Large intestine (tissue), 3 donors: Measurements from ENCODE around the gene ANO7. TPM values are rescaled to one million over a fixed set of nuclear protein-coding genes. Genes with fewer than 3 reads are reported as not detected.

Experiments used
- DNase-seq, 2 donors: peaks; one replicate each; pipeline versions ENCODE4 v3.0.0 to v3.0.0-alpha.2; 2013
- H3K27ac ChIP-seq: one replicate; pipeline ENCODE4 v1.5.1; 2013; ENCODE audit warnings: low read length
- H3K27me3 ChIP-seq: 2 replicates; pipeline ENCODE4 v1.6.1; 2013; ENCODE audit warnings: low read length; ENCODE audit not compliant: control insufficient read depth, insufficient read depth
- H3K36me3 ChIP-seq: 2 replicates; pipeline ENCODE4 v1.6.1; 2013; ENCODE audit warnings: low read length; ENCODE audit not compliant: control insufficient read depth, insufficient read depth
- H3K4me1 ChIP-seq: one replicate; pipeline ENCODE4 v1.6.1; 2013; ENCODE audit warnings: low read length; ENCODE audit not compliant: control insufficient read depth, insufficient read depth
- H3K4me3 ChIP-seq: one replicate; pipeline ENCODE4 v1.5.1; 2013; ENCODE audit warnings: low read length
- H3K9me3 ChIP-seq: one replicate; pipeline ENCODE4 v1.6.1; 2013; ENCODE audit warnings: mild to moderate bottlenecking, low read depth, low read length, moderate library complexity; ENCODE audit not compliant: control insufficient read depth
- WGBS: methylation state at CpG from one replicate; pipeline ENCODE4 v1.1.5; 2013; ENCODE audit warnings: low lambda C conversion rate; ENCODE audit not compliant: insufficient coverage; 5-methylcytosine and 5-hydroxymethylcytosine counted together
- polyA plus RNA-seq: library from polyadenylated mRNA; unstranded; fragments of 120-200 nt; gene quantifications from one replicate; pipeline ENCODE4 v1.2.1, GENCODE V29; 2013

ANO7 gene
- polyA plus RNA-seq, 1 donor = 31.7 TPM

DNA sequence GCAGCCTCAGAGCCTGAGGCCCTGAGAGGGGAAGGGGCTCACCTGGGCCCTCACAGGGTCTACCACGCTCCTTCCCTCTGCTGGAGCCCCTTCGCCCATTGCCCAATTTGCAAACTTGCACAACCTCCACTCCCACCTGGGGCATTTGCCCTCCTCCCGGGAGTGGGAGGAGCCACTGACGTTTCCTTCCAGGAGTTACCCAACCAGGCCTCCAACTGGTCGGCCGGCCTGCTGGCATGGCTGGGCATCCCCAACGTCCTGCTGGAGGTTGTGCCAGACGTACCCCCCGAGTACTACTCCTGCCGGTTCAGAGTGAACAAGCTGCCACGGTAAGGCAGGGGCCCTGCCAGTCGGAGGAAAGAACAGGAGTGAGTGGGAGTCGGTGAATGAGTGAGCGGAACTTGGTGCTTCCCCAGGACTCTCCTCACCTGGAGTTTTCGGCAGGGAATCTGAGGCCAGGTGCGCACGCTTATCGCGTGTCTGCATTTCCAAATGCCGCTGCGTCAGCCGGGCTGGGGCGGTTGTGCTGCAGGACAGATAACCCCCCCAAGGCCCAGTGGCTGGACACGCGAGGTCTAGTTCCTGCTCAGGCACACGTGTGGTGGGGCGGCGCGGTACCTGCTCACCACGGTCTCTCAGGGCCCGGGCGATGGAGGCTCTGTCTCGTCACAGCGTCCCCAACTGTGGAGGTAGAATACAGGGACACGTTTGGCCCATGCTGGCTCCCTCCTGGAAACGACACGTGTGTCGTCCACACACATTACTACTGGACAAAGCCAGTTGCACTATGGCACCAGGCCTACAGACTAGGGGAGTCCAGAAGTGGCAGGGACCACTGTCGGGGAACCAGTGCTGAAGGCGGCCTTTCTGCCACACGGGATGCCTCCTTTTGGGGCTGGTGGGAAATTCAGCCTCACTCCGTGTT, 11.7 kb downstream of the ANO7 start:
- Histone ChIP-seq H3K36me3 (no peaks in the 10 kb centered on the region), H3K4me3 (no peak overlapping the region), H3K4me1 (no peaks in the 10 kb centered on the region), H3K9me3 (no peaks in the 10 kb centered on the region), H3K27me3 (no peaks in the 10 kb centered on the region), H3K27ac (no peak overlapping the region)
- no CpG with 5 or more reads among the region's 42 CpGs for WGBS
- no peak for DNase-seq

DNA sequence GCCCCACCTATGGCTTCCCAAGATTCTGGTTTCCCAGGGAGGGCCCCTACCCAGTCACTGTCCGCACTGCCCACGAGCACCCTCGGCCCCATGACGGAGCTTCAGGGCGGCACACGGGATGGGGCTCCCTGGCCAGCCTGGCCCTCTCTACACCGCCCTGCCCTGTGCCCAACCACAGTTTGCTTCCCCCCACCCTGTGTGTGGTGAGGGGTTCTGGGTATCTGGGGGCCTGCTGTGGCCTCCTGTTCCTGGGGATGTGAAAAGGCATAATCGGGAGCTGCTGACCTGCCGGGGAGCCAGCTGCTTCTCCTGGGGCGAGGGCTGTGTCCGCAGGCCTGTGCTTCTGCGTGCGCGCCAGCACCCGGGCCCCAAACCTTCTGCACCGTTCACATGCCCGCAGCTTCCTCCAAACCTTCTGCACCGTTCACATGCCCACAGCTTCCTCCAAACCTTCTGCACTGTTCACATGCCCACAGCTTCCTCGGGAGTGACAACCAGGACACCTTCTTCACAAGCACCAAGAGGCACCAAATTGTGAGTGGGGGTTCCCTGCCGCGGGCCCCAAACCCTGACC, 12.4 kb downstream of the ANO7 start:
- Histone ChIP-seq H3K4me3 (no peak overlapping the region), H3K27me3 (no peaks in the 10 kb centered on the region), H3K9me3 (no peaks in the 10 kb centered on the region), H3K4me1 (no peaks in the 10 kb centered on the region), H3K36me3 (no peaks in the 10 kb centered on the region), H3K27ac (no peak overlapping the region)
- WGBS = no CpG with 5 or more reads among the region's 21 CpGs
- DNase-seq = no peak

DNA sequence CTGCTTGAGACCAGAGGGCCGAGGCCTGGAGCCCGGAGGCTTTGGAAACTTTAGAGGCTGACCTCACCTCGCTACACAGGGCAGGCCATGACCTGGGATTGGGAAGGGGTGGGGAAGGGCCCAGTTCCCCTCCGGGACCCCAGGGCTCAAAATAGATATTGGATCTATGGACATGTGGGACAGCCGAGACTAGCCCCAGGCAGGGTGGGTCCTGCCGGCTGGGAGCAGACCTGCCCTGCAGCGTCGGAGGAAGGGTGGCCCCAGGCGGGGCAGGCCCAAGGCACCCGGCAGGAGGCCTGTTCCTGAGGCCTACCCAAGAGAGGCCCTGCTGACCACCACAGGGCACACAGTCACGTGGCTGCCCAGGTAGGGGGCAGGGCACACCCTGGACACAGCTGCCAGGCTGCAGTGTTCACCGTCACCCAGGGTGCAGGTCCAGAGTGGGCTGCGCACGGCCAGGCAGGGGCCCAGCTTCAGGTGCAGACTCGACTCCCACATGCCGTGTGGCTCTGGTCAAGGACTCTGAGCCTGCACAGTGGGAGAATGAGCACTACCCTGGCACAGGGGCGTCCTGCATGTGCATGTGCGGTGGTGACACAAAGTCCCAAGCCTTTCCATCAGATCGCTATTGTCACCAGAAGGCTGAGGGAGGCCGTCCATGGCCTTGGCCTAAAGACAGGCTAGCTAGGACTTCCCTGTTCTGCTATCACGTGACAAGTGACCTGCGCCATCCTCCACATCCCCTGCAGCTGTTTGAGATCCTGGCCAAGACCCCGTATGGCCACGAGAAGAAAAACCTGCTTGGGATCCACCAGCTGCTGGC, 13.2 kb downstream of the ANO7 start:
- Histone ChIP-seq H3K27ac (no peak overlapping the region), H3K4me1 (no peaks in the 10 kb centered on the region), H3K27me3 (no peaks in the 10 kb centered on the region), H3K36me3 (no peaks in the 10 kb centered on the region), H3K4me3 (no peak overlapping the region), H3K9me3 (no peaks in the 10 kb centered on the region)
- DNase-seq = no peak
- no CpG with 5 or more reads among the region's 24 CpGs for WGBS

DNA sequence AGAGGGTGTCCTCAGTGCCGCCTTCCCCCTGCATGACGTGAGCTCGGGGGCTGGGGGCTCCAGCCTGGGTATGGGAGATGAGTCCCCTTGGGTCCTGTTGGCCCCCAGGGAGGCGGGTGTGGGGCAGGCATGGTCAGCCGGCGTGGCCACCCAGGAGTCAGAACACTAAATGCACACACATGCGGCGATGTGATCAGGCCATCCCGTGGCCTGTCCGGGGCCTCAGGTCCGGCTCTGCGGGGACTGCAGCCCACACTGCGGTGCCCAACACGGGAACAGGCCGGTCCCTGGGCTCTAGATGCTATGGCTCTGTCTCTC, 13.8 kb downstream of the ANO7 start:
- Histone ChIP-seq H3K4me1 (no peaks in the 10 kb centered on the region), H3K9me3 (no peaks in the 10 kb centered on the region), H3K27me3 (no peaks in the 10 kb centered on the region), H3K27ac (no peak overlapping the region), H3K4me3 (no peak overlapping the region), H3K36me3 (no peaks in the 10 kb centered on the region)
- no CpG with 5 or more reads among the region's 15 CpGs for WGBS
- DNase-seq = no peak

DNA sequence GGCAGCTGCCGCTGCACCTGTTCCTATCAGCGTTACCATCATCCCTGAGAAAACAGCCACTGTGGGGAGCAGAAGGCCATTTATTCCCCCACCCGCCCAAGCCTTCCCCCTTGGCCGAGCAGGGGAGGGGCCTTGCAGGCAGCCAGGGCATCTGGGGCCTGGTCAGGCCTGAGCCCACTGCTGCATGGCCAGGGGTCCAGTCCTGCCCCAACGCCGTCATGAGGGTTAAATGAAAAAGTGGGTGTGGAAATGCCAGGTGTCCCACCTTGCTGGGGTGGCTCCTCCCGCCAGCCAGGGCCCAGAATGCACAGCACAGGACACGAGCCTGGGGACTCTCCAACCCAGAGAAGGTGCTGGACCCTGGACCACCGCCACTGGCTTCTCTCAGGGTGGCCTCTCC, 14.2 kb downstream of the ANO7 start:
- no peaks in the 10 kb centered on the region for H3K4me1 ChIP-seq
- H3K27ac ChIP-seq = no peak overlapping the region
- no peak overlapping the region for H3K4me3 ChIP-seq
- DNase-seq = no peak
- no CpG with 5 or more reads among the region's 9 CpGs for WGBS
- no peaks in the 10 kb centered on the region for H3K9me3 ChIP-seq
- H3K36me3 ChIP-seq = no peaks in the 10 kb centered on the region
- no peaks in the 10 kb centered on the region for H3K27me3 ChIP-seq

DNA sequence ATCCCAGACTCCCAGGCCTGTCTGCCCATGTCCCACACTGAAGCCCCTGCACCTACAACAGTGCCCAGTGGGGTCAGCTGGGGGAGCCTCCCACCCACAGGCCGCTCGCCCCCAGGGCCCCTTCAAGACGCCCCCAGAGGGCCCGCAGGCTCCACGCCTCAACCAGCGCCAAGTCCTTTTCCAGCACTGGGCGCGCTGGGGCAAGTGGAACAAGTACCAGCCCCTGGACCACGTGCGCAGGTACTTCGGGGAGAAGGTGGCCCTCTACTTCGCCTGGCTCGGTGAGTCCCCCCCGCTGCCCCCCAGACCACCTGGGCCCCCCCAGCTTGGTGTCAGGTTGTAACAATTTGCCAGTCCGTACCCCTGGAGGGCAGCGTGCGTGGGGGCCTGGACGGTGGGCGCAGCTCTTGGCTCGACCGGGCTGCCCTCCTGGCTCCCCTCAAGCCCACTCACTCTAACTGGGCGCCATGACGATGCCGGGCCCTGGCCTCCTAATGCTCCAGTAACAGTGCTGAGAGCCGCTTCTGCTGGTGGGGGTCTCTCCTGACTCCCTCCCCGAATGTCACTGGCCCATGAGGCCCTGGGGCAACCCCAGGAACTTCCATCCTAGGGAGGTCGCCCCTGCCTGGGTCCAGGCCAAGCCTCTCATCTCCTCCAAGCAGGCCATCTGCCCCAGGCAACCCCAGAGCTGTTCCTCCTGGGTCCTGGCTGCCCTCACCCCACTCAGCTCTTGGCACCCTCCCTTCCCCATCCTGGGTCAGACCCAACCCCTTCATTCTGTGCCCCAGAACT, 14.9 kb downstream of the ANO7 start:
- no peak for DNase-seq
- Histone ChIP-seq H3K27me3 (no peaks in the 10 kb centered on the region), H3K4me1 (no peaks in the 10 kb centered on the region), H3K36me3 (no peaks in the 10 kb centered on the region), H3K4me3 (no peak overlapping the region), H3K9me3 (no peaks in the 10 kb centered on the region), H3K27ac (no peak overlapping the region)
- no CpG with 5 or more reads among the region's 27 CpGs for WGBS

DNA sequence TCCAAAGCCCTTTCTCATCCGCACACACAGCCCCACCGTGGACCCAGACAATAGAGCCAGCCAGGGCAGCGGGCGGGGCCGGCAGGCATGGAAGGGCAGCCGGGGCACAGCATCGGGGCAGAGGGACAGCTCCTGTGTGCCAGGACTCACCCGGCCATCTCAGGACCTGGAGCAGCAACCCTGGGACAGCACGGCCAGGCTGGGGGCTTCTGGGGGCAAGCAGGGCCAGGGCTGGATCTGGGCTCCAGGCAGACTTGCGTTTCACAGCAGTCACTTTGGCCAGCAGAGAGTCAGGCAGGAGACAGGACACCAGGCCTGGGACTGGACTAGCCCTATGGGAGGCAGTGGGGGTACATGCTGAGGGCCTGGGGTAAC, 15.5 kb downstream of the ANO7 start:
- Histone ChIP-seq H3K4me1 (no peaks in the 10 kb centered on the region), H3K27ac (no peak overlapping the region), H3K9me3 (no peaks in the 10 kb centered on the region), H3K36me3 (no peaks in the 10 kb centered on the region), H3K4me3 (no peak overlapping the region), H3K27me3 (no peaks in the 10 kb centered on the region)
- DNase-seq = no peak
- WGBS = no CpG with 5 or more reads among the region's 10 CpGs

DNA sequence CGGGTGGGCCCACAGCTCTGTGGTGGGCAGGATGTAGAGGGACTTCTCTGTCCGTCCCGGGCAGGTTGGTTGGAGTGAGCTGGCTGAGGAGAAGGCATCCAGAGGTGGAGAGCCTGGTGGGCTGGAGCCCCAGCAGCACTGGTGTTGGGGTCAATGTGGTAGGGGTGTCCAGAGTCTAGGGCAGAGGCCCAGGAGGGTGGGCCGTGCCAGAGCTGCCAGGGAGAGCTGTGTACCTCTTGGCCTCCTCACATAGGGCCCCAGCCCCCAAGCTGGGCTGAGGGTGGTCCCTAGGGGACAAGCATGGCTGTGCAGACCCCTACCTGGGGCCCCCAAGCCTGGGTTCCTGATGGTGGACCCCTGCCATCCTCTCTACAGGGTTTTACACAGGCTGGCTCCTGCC, 16.0 kb downstream of the ANO7 start:
- WGBS = no CpG with 5 or more reads among the region's 4 CpGs
- no peaks in the 10 kb centered on the region for H3K27me3 ChIP-seq
- H3K27ac ChIP-seq = no peak overlapping the region
- no peaks in the 10 kb centered on the region for H3K36me3 ChIP-seq
- no peaks in the 10 kb centered on the region for H3K9me3 ChIP-seq
- no peaks in the 10 kb centered on the region for H3K4me1 ChIP-seq
- H3K4me3 ChIP-seq = no peak overlapping the region
- DNase-seq = no peak

DNA sequence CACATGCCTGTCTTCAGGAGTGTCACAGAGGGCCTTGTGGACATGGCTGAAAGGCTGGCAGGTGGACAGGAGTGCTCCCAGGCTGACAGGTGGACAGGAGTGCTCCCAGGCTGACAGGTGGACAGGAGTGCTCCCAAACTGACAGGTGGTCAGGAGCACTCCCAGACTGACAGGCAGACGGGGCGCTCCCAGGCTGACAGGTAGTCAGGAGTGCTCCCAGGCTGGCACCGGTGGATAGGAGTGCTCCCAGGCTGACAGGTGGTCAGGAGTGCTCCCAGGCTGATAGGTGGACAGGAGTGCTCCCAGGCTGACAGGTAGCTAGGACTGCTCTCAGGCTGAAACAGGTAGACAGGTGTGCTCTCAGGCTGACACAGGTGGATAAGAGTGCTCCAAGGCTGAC, 16.6 kb downstream of the ANO7 start:
- no peak for DNase-seq
- Histone ChIP-seq H3K36me3 (no peaks in the 10 kb centered on the region), H3K9me3 (no peaks in the 10 kb centered on the region), H3K27ac (no peak overlapping the region), H3K27me3 (no peaks in the 10 kb centered on the region), H3K4me1 (no peaks in the 10 kb centered on the region), H3K4me3 (no peak overlapping the region)
- no CpG with 5 or more reads among the region's 3 CpGs for WGBS

DNA sequence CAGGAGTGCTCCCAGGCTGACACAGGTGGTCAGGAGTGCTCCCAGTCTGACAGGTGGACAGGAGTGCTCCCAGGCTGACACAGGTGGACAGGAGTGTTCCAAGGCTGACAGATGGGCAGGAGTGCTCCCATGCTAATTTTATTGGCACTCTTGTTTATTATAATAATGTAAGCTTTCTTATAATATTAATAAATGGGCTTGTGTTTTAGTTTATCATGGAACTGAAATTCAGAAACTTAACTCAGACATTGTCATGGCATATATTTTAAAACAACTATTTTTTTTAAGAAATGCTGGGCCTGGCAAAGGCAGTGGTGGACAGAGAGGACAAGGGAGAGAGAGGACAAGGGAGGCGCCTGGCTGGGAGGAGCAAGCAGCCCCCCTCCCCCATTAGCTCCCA, 18.7 kb downstream of the ANO7 start:
- DNase-seq = no peak
- no peak overlapping the region for H3K27ac ChIP-seq
- no peaks in the 10 kb centered on the region for H3K27me3 ChIP-seq
- no peaks in the 10 kb centered on the region for H3K9me3 ChIP-seq
- H3K4me3 ChIP-seq = no peak overlapping the region
- H3K36me3 ChIP-seq = no peaks in the 10 kb centered on the region
- H3K4me1 ChIP-seq = no peaks in the 10 kb centered on the region
- WGBS = no CpG with 5 or more reads among the region's 1 CpG
